Measurements from ENCODE around the gene FADS6. TPM values are rescaled to one million over a fixed set of nuclear protein-coding genes. Genes with fewer than 3 reads are reported as not detected.

Gene FADS6
- total and polyA plus RNA-seq, 12 donors: not detected

DNA sequence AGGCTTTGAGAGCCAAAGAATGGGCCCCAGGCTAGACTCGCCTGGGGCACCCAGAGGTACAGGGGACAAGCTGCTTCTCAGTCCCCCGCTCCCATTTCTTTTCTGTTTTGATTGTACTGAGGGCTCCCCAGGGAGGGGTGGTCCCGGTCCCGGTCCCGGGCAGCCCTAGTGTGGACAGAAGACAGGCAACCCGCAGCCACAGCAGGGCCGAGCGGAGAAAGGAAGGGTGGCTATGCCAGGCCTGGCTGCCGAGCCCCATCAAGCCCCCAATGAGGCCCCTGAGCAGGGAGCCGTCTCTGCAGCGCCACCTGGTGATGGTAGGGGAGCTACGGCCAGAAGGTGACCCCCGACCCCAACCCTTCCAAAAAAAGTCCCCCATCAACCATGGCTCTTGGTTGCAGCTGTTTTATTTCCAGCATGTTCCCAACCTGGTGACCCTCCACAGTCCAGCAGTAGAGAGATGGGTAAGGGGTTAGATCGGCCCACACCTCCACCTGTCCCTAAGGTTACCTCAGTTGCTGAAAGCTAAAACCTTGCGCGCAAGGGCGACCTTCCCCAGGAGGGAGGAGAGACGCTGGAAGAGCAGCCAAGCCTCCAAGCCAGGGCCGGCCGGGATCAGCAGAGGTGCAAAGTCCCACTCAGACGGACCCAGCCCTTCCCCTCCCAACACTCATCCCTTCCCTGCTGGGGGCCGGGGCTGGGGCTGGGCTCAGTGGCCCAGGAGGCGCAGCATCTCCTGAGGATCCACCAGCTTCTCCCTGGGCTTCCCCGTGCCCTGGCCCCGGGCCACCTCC lies 31.1 kb downstream of the FADS6 start:
- peak overlapping the region in 8 of 10 donors; percentile 22 to 49 (median 32) for H3K4me3 ChIP-seq
- H3K27me3 ChIP-seq: peaks cover 24 to 54% (median 42%) of the 10 kb centered on the region in 7 donors
- H3K36me3 ChIP-seq: peaks cover 0 to 5% (median 0%) of the 10 kb centered on the region in 9 donors
- ATAC-seq: peak; percentile 23 to 53 (median 36)
- TF ChIP-seq, protein P1, sequence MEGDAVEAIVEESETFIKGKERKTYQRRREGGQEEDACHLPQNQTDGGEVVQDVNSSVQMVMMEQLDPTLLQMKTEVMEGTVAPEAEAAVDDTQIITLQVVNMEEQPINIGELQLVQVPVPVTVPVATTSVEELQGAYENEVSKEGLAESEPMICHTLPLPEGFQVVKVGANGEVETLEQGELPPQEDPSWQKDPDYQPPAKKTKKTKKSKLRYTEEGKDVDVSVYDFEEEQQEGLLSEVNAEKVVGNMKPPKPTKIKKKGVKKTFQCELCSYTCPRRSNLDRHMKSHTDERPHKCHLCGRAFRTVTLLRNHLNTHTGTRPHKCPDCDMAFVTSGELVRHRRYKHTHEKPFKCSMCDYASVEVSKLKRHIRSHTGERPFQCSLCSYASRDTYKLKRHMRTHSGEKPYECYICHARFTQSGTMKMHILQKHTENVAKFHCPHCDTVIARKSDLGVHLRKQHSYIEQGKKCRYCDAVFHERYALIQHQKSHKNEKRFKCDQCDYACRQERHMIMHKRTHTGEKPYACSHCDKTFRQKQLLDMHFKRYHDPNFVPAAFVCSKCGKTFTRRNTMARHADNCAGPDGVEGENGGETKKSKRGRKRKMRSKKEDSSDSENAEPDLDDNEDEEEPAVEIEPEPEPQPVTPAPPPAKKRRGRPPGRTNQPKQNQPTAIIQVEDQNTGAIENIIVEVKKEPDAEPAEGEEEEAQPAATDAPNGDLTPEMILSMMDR (IDR thresholded peaks at IDR 0.05): peak; percentile 53 to 79 (median 73)
- peaks cover 9 to 33% (median 26%) of the 10 kb centered on the region in 9 donors for H3K4me1 ChIP-seq
- peak; percentile 67 to 76 for DNase-seq
- 42 to 47% methylated on average over 25 of the region's 25 CpGs for WGBS, 2 donors
- H3K9me3 ChIP-seq: no peaks in the 10 kb centered on the region
- H3K27ac ChIP-seq: no peak overlapping the region
- intact Hi-C loops (cut with DNase I): loop anchor here in 8 of 10 donors (1.0 to 10.0 kb wide), 9 partner anchors 70 to 208 kb away; partner anchors contain the start of gene NHERF1 (in 2 of the 8)

DNA sequence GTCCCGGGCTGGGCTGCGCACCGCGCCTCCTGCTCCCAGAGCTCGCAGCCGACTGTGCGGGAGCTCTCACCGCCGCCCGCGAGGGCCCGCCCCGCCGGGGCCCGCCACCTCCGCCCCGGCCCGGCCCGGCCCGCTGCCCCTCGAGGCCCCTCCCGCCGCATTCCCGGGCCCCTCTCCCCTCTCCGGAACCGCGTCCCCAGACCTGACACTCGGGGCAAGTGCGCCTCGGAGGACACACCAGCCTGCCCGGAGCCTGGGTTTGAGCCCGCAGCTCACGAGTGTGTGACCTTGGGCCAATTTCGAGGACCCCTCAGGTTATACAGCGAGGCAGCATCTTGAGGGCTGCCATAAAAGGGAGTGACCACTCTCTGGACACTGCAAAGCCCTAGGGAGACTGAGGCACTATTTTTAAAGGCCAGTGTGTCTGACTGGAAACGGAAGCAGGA lies 31.7 kb downstream of the FADS6 start:
- ATAC-seq: peak in 4 of 8 donors; percentile 2 to 26 (median 8)
- H3K9me3 ChIP-seq: no peaks in the 10 kb centered on the region
- H3K27me3 ChIP-seq: peaks cover 24 to 60% (median 48%) of the 10 kb centered on the region in 7 donors

DNA sequence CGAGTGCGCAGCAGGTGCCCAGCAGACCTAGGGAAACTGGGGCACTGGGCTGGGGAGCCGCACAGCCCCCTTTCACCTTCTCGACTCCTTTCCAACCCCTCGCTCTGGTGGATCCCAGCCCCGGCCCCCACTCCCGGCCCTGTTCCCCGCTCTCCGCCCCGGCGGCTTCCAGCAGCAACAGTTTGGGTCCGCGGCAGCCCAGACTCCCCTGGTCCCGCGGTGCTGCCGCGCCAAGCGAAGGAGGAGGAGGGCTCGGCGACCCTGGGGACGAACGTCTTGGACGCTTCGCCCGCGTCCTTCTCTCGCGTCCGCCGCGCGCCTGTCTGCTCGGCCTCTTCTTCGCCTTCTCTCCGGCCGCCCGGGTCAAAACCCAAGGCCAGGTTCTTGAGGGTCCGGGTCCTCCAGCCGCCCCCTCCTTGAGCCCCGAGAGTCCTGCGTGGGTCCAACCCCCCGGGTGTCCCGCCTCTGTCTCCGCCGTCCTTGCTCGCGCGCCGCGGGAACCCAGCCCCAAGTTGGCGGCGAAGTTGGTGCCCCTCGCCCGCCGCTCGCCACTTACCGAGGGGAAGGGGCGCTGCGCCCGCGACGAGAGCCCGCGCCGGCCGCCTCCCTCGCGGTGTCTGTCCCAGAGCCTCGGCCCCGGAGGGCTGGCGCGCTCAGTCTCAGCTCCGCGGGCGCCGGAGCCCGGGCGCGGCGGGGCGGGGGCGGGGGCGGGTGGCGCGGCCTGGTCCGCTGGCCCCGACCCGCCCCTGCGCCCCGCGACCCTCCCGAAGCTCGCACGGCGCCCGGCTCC lies 32.4 kb downstream of the FADS6 start:
- Histone ChIP-seq H3K4me1 (peaks cover 9 to 33% (median 26%) of the 10 kb centered on the region in 9 donors), H3K9me3 (no peaks in the 10 kb centered on the region), H3K4me3 (peak overlapping the region in 9 of 10 donors; percentile 17 to 55 (median 45)), H3K36me3 (peaks cover 0 to 5% (median 0%) of the 10 kb centered on the region in 9 donors), H3K27ac (peak overlapping the region in 3 of 10 donors; percentile 4 to 15 (median 12)), H3K27me3 (peaks cover 24 to 66% (median 51%) of the 10 kb centered on the region in 7 donors)
- TF ChIP-seq, protein P1 (IDR thresholded peaks at IDR 0.05): no peak
- WGBS, 2 donors: 2% methylated on average over 84 to 92 of the region's 96 CpGs
- peak in 1 of 8 donors; percentile 4 for ATAC-seq
- intact Hi-C loops (cut with DNase I): loop anchor here in 8 of 10 donors (5.0 to 10.0 kb wide), 5 partner anchors 69 to 206 kb away; partner anchors contain the start of gene NHERF1 (in 2 of the 8)
- no peak for DNase-seq

More for the DNA sequence above, 31.7 kb downstream of the FADS6 start:
- Histone ChIP-seq H3K4me1 (peaks cover 9 to 33% (median 26%) of the 10 kb centered on the region in 9 donors), H3K36me3 (peaks cover 0 to 5% (median 0%) of the 10 kb centered on the region in 9 donors), H3K27ac (no peak overlapping the region), H3K4me3 (peak overlapping the region in 8 of 10 donors; percentile 22 to 49 (median 32))
- no peak for DNase-seq
- TF ChIP-seq, protein P1 (IDR thresholded peaks at IDR 0.05): no peak
- intact Hi-C loops (cut with DNase I): loop anchor here in 8 of 10 donors (1.0 to 10.0 kb wide), 9 partner anchors 69 to 207 kb away; partner anchors contain the start of gene NHERF1 (in 2 of the 8)
- 5% methylated on average over 24 to 31 of the region's 36 CpGs for WGBS, 2 donors

Data from heart right ventricle (tissue), 16 donors.